GM18870 (cell line): ENCODE data around the gene KIAA0825.
"Not testable (repeated sequence)": the region's sequence is repeated elsewhere in the genome, so short reads cannot be mapped to it uniquely, and the experiment has no call there.

Experiments
- ATAC-seq: cut with Tn5 transposase; IDR thresholded peaks from one replicate; pipeline ENCODE4 v1.9.1; 2021; ENCODE audit warnings: moderate library complexity; ENCODE audit not compliant: unreplicated experiment

The KIAA0825 gene

GRCh38 chr5:94575196-94575595, 43.2 kb downstream of the KIAA0825 start:
- no peak for ATAC-seq

DNA sequence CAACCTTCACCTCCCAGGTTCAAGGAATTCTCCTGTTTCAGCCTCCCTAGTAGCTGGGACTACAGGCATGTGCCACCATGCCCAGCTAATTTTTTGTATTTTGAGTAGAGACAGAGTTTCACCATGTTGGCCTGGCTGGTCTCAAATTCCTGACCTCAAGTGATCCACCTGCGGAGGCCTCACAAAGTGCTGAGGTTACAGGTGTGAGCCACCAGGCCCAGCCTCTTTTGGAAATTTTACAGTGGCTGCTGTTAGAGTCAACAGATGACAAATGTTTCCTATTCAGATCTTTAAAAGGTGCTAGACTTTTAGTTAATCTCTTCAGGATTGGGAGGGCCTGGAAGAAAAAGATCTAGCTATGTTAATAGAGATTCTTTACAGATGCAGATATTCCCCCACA, 45.1 kb downstream of the KIAA0825 start:
- not testable (repeated sequence) for ATAC-seq

GRCh38 chr5:94571415-94571814, 47.0 kb downstream of the KIAA0825 start:
- no peak for ATAC-seq

DNA sequence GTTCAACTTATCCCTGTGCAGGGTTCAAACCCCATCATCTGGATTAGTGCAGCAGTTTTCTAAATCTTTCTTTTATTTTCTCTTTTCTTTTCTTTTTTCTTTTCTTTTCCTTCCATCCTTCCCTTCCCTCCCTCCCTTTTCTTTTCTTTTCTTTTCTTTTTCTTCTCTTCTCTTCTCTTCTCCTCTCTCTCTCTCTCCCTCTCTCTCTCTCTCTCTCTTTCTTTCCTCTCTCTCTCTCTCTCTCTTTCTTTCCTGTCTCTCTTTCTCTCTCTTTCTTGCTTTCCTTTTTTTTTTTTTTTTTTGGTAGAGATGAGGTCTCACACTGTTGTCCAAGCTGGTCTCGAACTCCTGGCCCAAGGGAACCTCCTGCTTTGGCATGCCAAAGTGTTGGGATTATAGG, 53.6 kb downstream of the KIAA0825 start:
- no peak for ATAC-seq

GRCh38 chr5:94562327-94562971, 56.0 kb downstream of the KIAA0825 start:
- ATAC-seq, result no peak

DNA sequence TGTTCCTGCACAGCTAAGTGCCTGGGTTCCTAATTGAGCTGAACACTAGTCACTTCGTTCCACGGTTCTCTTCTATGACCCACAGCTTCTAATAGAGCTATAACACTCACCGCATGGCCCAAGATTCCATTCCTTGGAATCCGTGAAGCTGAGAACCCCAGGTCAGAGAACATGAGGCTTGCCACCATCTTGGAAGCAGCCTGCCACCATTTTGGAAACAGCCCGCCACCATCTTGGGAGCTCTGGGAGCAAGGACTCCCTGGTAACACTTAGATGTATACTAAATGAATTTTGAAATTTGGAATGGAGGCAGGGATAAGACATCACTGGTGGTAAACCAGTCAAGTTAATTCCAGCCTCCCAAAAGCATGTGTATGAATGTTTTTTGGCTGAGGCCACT, 60.4 kb downstream of the KIAA0825 start:
- ATAC-seq, result no peak

GRCh38 chr5:94551858-94552257, 66.5 kb downstream of the KIAA0825 start:
- ATAC-seq, result no peak

DNA sequence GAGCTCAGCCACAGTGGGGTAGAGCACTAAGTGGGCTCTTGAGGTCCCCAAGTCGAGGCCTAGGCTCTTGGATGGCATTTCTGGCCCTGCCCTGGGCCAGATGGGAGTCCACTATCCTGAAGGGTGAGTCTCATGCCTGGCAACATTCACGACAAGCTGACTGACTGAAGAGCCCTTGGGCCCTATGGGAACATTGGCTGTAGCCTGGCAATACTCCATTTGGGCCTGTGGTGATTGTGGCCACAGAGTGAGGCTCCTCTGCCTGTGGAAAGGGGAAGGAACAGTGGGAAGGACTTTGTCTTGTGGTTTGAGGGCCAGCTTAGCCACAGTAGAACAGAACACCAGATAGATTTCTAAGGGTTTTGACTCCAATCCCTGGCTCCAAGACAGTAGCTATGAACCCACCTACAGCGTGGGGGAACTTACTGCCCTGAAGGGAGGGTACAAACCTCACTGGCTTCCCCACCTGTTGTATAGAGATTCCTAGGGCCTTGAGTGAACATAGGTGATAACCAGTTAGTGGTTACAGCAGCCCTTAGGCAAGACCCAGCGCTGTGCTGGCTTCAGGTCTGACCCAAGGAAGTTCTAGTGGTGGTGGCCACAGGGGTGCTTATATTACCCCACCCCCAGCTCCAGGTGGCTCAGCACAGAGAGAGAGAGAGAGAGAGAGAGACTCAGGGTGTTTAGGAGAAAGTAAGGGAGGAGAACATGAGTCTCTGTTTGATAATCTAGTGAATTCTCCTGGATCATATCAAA, 72.4 kb downstream of the KIAA0825 start:
- ATAC-seq, result no peak

DNA sequence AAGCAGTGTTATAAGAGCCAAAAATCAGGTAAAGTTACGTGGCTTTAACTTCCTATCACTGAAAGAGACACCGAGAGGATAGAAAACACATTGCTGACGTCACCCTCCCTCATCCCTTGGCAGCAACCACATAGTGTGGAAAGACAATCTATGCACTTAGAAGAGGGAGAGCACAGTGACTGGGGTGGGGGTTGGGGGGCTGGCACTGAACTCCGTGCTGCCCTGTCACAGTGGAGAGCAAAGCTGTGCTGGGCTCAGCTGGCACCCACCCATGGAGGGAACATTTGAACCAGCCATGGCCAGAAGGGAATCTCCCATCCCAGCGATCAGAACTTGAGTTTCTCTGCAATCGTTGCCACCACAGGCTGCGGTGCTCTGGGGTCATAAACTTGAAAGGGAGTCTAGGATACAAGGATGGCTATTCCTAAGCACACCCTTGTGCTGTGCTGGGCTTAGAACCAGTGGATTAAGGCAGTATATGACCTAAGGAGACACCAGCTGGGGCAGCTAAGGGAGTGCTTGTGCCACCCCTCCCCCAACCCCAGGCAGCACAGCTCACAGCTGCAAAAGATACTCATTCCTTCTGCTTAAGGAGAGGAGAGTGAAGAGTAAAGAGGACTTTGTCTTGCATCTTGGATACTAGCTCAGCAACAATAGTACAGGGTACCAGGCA, 73.4 kb downstream of the KIAA0825 start:
- ATAC-seq, result no peak

GRCh38 chr5:94544031-94544650, 74.3 kb downstream of the KIAA0825 start:
- ATAC-seq, result no peak

- ATAC-seq, result no peak
These were observed 77.4 kb downstream of the KIAA0825 start for GRCh38 chr5:94540856-94541494.

- no peak for ATAC-seq
These were observed 80.1 kb downstream of the KIAA0825 start for GRCh38 chr5:94538260-94538659.

GRCh38 chr5:94526706-94527105, 91.7 kb downstream of the KIAA0825 start:
- ATAC-seq, result no peak

DNA sequence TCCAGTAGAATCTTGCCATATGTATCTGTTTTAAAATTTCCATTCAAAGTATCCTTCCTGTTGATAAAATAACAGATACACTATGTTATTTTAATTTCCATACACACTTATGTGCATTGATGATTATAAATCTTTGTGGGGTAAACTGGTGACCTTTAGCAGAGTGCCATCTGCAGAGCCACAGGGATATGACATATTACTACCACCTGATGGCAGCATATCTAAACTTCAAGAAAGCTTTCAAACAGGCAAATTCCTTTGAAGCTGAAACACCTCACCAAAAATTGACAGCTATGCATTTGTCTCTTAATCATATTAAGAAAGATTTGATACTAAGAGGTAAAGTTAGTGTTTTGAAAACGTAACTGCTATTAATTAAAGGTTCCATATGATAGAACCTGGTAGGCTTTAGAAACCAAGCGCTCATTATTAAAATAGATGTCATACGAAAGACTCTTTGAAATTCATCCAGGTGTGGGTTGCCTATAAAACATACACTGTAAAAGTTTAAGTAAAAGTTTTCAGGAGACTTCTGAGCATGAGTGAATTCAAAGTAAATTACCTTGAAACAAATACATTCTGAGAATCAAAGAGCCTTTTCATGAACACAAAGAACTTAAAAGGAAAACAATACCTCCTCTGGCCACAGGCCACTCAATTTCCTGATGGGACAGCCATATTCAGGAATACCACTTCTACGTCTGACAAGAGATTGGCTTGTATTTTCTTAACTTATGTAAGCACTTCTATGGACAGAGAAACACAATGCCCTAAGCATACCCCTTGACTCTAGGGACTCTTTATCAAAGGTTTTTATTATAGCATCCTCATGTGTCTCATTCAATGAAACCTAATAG, 93.3 kb downstream of the KIAA0825 start:
- peak; percentile 78 for ATAC-seq

GRCh38 chr5:94523018-94523417, 95.4 kb downstream of the KIAA0825 start:
- ATAC-seq, result no peak

DNA sequence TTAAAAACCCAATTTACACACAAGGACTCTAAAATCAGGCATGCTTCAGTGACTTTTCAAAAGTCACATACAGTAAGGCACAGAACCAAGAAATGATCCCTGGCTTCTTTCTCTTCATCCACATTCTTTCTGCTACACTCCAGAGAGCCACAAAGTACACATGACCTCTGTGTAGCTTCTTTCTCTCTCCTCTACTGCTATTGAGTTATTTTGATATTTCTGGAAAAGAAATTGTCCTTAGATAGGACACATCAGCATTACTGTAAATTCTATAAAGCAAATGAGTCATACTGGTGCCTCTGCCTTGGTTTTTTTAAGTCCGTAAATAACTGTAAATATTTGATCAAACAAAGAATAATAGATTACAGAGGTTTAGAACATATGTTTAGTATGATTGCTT, 96.3 kb downstream of the KIAA0825 start:
- no peak for ATAC-seq

DNA sequence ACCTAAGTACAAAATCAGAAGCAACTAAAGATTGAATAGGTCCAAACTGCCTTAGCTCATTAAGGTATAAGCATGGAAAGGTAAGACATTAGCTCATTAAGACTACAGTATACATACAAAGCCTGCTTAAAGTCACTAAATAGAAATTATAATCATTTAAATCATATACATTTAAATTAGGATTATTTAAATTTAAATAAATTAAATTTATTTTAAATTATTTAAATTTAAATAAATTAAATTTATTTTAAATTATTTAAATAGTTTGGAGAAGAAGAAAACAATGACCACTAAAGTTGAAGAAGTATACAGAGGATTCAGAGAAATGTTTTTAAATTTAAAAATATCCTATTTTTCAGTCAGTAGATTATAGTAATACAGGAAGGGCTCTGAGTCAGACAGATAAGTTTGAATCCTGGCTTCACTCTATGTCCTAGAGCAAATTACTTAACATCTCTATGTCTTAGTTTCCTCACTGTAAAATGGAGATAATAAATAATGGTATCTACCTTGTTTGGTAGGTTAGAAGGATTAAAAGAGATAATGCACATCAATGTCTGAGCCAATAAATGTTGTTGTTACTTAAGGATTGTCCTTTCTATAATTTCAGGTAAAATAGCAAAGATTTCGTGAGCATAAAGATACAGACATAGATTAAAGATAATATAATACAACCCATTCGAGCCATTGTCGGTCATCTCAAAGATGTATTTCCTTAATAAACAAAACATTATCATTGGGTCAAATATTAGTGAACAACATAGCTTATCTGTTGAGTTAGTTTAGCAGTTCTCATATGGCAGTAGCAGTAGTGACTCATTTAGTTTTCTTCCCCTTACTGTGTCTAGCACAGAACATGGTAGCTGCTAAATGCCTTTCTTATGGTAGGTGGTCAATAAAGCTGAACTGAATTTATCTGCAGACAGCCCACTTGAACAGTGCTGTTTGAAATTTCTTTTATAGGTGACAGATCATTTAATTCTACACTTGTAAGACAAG, 100.6 kb downstream of the KIAA0825 start:
- ATAC-seq, result no peak

DNA sequence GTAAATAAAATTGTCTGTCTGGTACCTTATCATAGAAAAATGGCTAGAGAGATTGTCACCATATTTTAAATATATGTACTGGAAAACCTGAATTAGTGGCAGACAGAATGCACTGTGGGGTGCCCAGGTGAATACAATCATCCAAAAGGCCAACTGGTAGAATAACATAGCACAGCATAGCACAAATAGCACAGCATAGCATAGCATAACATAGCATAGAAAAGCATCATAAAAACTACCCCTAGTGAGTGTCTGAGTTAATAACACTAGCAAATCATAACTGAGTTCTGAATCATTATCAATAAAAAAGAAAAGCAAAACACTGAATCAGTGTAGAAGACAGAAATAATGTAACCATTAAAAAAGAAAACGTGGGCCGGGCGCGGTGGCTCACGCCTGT, 102.3 kb downstream of the KIAA0825 start:
- ATAC-seq, result no peak
